ENCODE measurements around the gene EXOSC10. TPM values are rescaled to one million over a fixed set of nuclear protein-coding genes. Genes with fewer than 3 reads are reported as not detected.

The EXOSC10 gene
- polyA plus RNA-seq, 2 of the 4 experiments (the other 2 are of a cell fraction), result 45.4 to 76.9 TPM

GRCh38 chr1:11026903-11027302, 72.8 kb downstream of the EXOSC10 start (continued):
- TF ChIP-seq REST (IDR thresholded peaks at IDR 0.05) (no peak), HMGXB4 (CRISPR knock-in tag; IDR thresholded peaks at IDR 0.05; ENCODE audit: borderline replicate concordance) (no peak), ESRRA (IDR thresholded peaks at IDR 0.05; ENCODE audit: borderline replicate concordance, low read length) (no peak), CBX2 (IDR thresholded peaks at IDR 0.05; ENCODE audit: borderline replicate concordance, low read depth) (no peak), SREBF2 (IDR thresholded peaks at IDR 0.05) (no peak), HOXB5 (CRISPR knock-in tag; IDR thresholded peaks at IDR 0.05) (no peak), TP53 (CRISPR knock-in tag; IDR thresholded peaks at IDR 0.05) (no peak), JUN (IDR thresholded peaks at IDR 0.05) (no peak), MAFK (IDR thresholded peaks at IDR 0.05; ENCODE audit: partially characterized antibody) (no peak)

GRCh38 chr1:11026052-11026451, 73.6 kb downstream of the EXOSC10 start:
- no peaks in the 10 kb centered on the region for H3K9me3 ChIP-seq
- no peak for DNase-seq (ENCODE audit: low read depth in 1 of 2, low spot score in 1 of 2)
- CTCF ChIA-PET, result interaction anchor here (2.1 kb wide), 1 partner anchor 11 kb away, joined by 6 read pairs; no protein-coding TSS in a partner anchor
- no peaks in the 10 kb centered on the region for H3K4me1 ChIP-seq
- 100% methylated on average over 1 of the region's 1 CpG for WGBS (ENCODE audit: missing lambda C conversion rate)
- no peak overlapping the region for H3K4me3 ChIP-seq
- no peak for ATAC-seq
- H3K27ac ChIP-seq, result no peak overlapping the region
- no peak overlapping the region for H3K4me2 ChIP-seq
- POLR2A ChIA-PET, result no interaction called here
- FAIRE-seq, result no peak
- TF ChIP-seq POLR2AphosphoS2 (conservative IDR thresholded peaks at IDR 0.05; ENCODE audit: low read length), result no peak
- TF ChIP-seq HOXA7 (CRISPR knock-in tag; IDR thresholded peaks at IDR 0.05), result no peak
- no peak for TF ChIP-seq RARB (CRISPR knock-in tag; IDR thresholded peaks at IDR 0.05)
- no peak for TF ChIP-seq HMGXB4 (CRISPR knock-in tag; IDR thresholded peaks at IDR 0.05; ENCODE audit: borderline replicate concordance)
- TF ChIP-seq MYC (IDR thresholded peaks at IDR 0.05; ENCODE audit: borderline replicate concordance, low read length), result no peak
- no peak for TF ChIP-seq ESRRA (IDR thresholded peaks at IDR 0.05; ENCODE audit: borderline replicate concordance, low read length)
- TF ChIP-seq RFX5 (IDR thresholded peaks at IDR 0.05), result no peak
- TF ChIP-seq FOSB (CRISPR knock-in tag; IDR thresholded peaks at IDR 0.05), result no peak
- no peak for TF ChIP-seq FOXS1 (CRISPR knock-in tag; IDR thresholded peaks at IDR 0.05)
- TF ChIP-seq NFE2L2 (conservative IDR thresholded peaks at IDR 0.05; ENCODE audit: low read length), result no peak
- no peak for TF ChIP-seq EHF (CRISPR knock-in tag; IDR thresholded peaks at IDR 0.05)
- TF ChIP-seq JUN (IDR thresholded peaks at IDR 0.05), result no peak; a peak in 1 of 5 replicates
- no peak for TF ChIP-seq BHLHE40 (IDR thresholded peaks at IDR 0.05; ENCODE audit: low read depth, low read length)
- no peak for TF ChIP-seq RCOR1 (IDR thresholded peaks at IDR 0.05; ENCODE audit: low read depth, low read length)
- TF ChIP-seq MAFK (IDR thresholded peaks at IDR 0.05; ENCODE audit: partially characterized antibody), result no peak
- no peak for TF ChIP-seq ZC3H11A (IDR thresholded peaks at IDR 0.05)
- TF ChIP-seq KDM1A (IDR thresholded peaks at IDR 0.05; ENCODE audit: low read depth), result no peak

All from A549 (cell line).